PFSK-1 (cell line): ENCODE results near the gene SLC18A3.

Experiments
- FOXP2 ChIP-seq: optimal IDR thresholded peaks from 2 replicates; pipeline ENCODE3; 2011; ENCODE audit warnings: borderline replicate concordance, control low read depth, inconsistent platforms; ENCODE audit not compliant: insufficient read depth; ENCODE audit errors: extremely low read length, extremely low read depth
- POLR2AphosphoS5 ChIP-seq: IDR thresholded peaks from 2 replicates; pipeline ENCODE4 v1.6.1; 2012; ENCODE audit warnings: low read depth, mild to moderate bottlenecking, control low read depth, low read length, moderate library complexity
- REST ChIP-seq, 2 experiments: IDR thresholded peaks; 2 replicates each; pipeline versions ENCODE4 v1.6.1 to v1.8.0; 2011 to 2012; ENCODE audit warnings: low read depth in 2 of 2, low read length in 2 of 2, control low read depth in 1 of 2, inconsistent platforms in 1 of 2, mild to moderate bottlenecking in 1 of 2, moderate library complexity in 1 of 2; ENCODE audit not compliant: insufficient read depth in 1 of 2
- SIN3A ChIP-seq: IDR thresholded peaks from 2 replicates; pipeline ENCODE4 v1.6.1; 2012; ENCODE audit warnings: mild to moderate bottlenecking, low read length, moderate library complexity, borderline replicate concordance; ENCODE audit not compliant: insufficient read depth
- TAF1 ChIP-seq: IDR thresholded peaks from 2 replicates; pipeline ENCODE4 v1.6.1; 2012; ENCODE audit warnings: low read length, control low read depth, borderline replicate concordance; ENCODE audit not compliant: insufficient read depth

SLC18A3 gene

GRCh38 chr10:49596836-49597235 lies 13.3 kb upstream of the SLC18A3 start:
- no peak for TF ChIP-seq TAF1
- no peak for TF ChIP-seq SIN3A
- TF ChIP-seq REST (IDR thresholded peaks at IDR 0.05; ENCODE audit: insufficient read depth in 1 of 2, low read depth in 2 of 2, low read length in 2 of 2) = no peak
- no peak for TF ChIP-seq FOXP2
- TF ChIP-seq POLR2AphosphoS5 = no peak

- TF ChIP-seq POLR2AphosphoS5 (no peak), REST (IDR thresholded peaks at IDR 0.05; ENCODE audit: insufficient read depth in 1 of 2, low read depth in 2 of 2, low read length in 2 of 2) (no peak), SIN3A (no peak), TAF1 (no peak), FOXP2 (no peak)
Observed at GRCh38 chr10:49597426-49598163, 12.5 kb upstream of the SLC18A3 start.

- no peak for TF ChIP-seq SIN3A
- TF ChIP-seq REST (IDR thresholded peaks at IDR 0.05; ENCODE audit: insufficient read depth in 1 of 2, low read depth in 2 of 2, low read length in 2 of 2) = no peak
- TF ChIP-seq TAF1 = no peak
- TF ChIP-seq FOXP2 = no peak
- no peak for TF ChIP-seq POLR2AphosphoS5
Observed at GRCh38 chr10:49598164-49598856, 11.8 kb upstream of the SLC18A3 start.

- TF ChIP-seq POLR2AphosphoS5 (no peak), TAF1 (no peak), SIN3A (no peak), FOXP2 (no peak), REST (IDR thresholded peaks at IDR 0.05; ENCODE audit: insufficient read depth in 1 of 2, low read depth in 2 of 2, low read length in 2 of 2) (no peak)
Observed at GRCh38 chr10:49598986-49599385, 11.1 kb upstream of the SLC18A3 start.
